ENCODE measurements around the gene NELL2.

NELL2 gene

DNA sequence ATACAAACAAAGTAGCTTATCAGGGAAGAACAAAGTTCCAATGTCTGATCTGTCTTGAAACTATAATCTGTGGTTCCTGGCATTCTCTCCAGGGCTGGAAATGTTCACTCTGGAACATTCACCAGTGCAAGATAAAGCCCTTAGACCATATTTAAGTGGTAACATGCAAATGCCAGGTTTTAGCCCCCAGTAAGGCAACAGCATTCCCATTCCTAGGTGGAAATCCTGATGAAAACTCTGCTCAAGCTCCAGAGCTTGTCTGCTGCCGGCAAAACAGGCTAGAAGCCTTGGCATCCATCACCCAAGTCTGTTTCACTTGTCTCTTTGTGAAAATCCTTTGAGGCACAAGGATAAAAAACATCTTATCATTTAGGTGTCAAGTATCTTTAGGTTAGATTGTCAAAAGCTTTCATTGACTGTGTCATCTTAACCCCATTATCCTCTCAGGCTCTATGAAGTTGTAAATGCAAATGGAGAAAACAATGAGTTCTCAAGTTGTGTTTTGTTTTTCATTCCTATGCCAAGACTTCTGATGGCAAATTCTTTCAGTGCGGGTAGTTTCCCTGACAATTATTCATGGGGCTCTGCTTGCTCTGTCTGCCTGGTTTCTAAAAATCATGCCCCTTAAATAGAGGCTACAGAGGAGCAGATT, 344.7 kb downstream of the NELL2 start:
- DNase-seq (ENCODE audit: low spot score) = no peak

DNA sequence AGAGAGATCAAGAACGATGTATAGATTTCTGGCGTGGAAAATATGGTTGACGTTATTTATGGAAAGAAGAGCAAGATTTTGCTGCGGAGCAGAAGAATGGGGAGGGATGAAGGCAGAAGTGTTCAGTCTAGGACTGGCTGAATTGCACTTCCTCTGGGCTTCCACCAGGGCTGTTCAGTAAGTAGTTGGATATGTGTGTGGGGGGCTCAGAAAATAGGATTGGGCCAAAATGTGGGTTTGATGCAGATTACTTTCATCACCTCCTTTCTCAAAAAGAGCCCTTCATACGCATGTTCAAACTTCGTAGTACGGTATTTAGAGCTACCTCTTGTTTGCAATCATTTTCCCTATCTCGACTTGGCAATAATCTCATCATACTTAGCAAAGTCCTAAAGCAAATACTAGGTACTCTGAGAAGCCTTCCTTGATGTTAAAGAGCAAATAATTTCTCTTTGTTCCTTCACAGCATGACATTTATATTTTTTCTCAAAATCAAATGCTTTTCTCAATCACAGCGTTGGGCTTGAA, 349.4 kb downstream of the NELL2 start:
- no peak for DNase-seq (ENCODE audit: low spot score)

DNA sequence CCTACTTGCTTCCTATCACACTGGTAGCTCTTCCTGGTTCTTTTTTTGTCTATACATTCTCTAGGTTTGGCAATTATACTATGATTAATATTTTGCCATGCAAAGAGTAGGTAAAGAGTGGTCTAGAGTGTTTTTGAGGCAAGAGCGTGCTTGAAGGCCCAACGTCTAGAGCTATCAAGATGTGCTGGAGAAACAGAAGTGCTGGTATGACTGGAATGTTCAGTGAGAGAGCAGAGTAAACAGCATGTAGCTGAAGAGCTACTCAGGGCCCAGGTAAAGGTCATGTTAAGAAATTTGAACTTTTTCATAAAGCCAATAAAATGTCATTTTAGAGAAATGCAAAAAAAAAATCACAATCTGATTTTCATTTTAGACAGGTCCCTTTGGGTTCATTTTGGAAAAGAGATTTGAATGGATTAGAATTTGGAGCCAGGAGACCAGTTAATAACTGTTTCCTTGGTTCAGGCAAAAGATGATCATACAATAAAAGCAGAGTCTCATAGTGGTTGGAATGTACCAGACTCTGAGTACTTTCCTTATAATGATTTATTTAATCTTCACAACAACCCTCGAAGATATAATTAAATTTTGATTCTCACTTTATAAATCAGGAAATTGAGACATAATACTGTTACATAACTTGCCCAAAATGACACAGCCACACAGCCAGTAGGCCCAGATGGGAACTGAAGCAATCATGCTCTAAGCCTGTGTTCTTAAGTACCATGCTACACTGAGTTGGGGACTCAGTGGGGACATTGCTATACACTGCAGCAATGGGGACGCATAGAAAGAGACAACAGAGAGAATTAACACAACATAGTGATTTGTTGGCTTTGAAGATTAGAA, 350.1 kb downstream of the NELL2 start:
- no peak for DNase-seq (ENCODE audit: low spot score)

DNA sequence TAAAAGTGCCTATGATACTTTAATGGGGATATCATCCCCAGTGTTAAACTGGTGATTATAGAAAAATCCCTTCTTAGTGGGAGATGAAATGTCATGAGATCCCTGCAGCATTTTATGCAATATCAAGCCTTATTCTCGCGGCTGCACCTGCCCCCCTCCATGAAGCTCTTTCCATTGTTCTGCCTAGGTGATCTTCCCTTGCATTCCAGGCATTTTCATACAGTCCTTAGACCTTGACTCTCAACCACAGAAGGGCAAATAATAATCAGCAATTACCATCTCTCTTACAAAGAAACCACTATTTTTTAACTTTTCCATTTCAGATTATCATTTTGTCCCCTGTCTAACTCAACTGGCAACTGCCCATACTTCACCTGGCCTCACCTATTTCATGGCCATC, 352.3 kb downstream of the NELL2 start:
- DNase-seq (ENCODE audit: low spot score) = no peak

DNA sequence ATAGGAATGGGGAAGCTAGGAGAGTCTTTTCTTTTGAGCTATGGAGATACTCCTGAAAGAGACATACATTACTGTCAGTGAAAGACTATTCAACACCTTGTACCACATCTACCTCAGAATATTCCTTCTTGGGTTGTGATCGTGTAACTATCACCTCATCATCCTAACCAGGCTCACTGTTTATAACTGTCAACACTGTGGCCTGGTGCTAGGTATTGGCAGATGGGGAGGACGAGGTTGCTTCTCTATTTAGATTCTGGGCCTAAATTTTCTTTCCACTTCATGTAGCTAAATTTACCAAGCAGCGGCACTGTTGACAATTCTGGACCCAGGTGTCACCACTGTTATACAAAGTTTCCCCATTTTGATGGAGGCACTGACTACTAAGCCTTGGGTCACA, 354.4 kb downstream of the NELL2 start:
- no peak for DNase-seq (ENCODE audit: low spot score)

DNA sequence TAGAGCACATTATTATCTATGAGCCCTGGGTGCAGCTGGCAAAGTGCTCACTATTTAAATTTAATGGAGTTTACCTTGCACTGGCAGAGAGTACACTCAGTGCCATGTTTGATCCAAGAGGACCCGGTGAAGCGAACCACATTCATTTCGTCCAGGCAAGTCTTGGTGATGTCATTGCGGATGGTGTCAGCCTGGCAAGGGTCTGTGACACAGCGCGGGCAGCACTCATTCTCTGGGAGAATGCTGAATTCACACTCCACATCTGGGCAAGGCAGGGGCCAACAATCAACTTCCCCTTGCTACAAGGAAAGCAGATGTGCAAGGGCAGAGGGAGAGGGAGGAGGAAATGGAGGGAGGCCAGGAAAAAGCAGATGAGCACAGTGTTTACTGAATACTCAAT, 356.2 kb downstream of the NELL2 start:
- no peak for DNase-seq (ENCODE audit: low spot score)

DNA sequence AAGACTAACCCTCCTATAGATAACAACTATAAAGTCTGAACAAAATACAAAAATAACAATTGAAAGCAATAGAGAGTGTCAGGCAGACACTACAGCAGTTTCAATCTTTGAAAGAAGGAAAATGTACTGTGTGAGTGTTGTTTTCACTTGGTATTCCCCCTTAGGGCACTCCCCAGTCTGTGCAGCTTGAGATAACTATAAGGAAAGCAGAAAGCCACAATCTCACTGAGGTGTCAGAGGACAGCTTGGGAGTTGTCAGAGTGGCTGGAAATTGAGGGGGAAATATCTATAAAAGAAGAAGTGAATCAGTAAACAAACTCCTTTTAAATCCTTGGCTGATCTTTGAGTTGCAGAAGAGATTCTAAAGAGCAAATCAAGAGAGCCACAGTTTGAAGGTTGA, 364.8 kb downstream of the NELL2 start:
- no peak for DNase-seq (ENCODE audit: low spot score)

DNA sequence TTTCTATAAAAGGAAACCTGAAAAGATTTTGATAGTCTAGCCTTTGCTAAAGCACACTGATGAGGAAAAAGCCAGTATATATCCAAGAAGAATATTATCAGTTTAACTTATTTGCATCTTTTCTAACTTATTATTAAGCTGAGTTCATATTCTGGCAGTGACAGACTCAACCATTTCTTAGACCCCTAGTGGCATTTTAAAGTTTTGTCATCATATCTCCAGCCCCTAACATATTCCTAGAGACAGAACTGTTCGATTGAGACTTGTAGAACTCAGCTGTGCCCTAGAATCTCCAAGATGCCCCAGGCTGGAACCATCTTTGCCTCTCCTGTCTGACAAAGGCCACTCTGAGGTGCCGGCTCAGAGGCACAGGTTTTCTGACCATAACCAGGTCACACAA, 365.6 kb downstream of the NELL2 start:
- no peak for DNase-seq (ENCODE audit: low spot score)

DNA sequence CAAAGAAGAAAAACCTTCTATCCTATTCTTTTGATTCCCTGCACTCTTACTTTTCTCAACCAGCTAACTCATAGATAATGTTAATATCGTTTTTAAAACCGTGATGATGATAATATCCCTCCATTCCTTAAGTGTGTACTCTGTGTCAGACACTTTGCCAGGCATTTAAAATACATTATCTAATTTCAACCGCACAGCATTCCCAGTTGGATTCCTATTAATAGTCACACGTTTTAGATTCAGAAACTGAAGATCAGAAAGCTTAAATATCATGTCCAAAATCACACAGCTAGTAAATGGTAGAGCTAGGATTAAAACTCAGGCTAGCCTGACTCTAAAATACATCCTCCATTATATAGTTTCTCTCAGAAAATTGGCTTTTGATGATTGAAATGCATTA, 366.0 kb downstream of the NELL2 start:
- no peak for DNase-seq (ENCODE audit: low spot score)

DNA sequence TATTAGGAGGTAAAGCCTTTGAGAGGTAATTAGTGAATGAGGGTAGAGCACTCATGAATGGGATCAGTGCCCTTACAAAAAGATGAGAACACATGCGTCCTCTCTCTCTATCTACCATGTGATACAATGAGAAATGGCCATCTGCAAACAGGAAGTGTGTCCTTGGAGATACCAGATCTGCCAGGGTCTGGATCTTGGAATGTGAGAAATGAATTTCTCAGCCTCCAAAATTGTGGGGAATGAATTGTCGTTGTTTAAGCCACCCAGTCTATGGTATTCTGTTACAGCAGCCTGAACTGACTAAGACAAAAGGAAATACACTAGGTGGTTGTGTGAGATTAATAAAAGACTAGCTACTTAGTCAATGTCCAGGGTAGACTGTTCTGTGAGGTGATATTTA, 366.6 kb downstream of the NELL2 start:
- no peak for DNase-seq (ENCODE audit: low spot score)

DNA sequence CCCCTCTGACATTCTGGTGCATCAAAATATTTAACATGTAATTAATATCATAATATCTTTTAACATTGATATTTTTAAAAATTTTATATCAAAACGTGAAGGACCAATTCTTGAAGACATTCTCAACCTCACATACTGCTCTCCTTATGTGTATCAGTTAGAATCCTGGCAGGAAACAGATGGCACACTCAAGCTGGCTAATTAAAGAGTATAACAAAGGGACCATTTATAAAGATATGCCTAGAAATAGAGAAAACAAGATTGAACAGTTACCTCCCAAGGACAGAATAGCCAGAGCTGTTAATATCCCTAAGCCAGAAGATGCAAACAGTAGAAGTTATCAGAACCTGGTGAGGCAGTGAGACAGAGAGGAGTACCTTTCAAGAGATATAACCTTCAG, 368.7 kb downstream of the NELL2 start:
- DNase-seq (ENCODE audit: low spot score) = no peak

DNA sequence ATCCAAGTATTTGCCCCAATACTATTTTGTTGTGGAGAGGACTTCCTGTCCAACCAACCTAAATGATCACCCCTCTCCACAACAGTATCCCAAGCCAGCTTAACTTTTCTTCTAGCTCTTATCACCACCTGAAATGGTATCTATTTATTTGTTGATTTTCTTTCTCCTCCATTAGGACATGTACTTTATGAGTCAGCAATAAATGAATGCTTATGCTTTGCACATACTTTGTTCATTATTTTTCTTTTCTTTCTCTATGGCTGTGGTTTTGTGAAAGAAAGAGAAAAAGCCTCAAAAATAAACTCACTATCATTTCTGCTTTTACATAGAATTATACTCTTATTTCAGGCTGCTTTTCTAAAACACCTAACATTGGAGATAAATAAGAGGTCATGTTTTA, 371.3 kb downstream of the NELL2 start:
- no peak for DNase-seq (ENCODE audit: low spot score)

DNA sequence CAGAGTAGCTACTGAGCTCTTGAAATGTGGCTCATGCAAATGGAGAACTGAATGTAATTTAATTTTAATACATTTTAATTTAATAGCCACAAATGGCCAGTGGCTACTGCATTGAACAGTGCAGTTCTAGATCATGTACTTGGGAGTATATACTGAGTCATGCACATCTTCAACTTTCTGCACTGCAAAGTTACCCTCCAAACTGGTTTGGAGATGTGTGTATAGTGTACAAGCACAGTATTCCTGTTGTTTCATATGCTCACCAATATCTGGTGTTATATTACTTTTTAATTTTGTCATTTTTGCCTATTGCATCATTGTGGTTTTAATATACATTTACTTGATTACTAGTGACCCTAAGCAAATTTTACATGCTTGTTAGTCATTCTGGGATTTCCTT, 372.8 kb downstream of the NELL2 start:
- DNase-seq (ENCODE audit: low spot score) = no peak

DNA sequence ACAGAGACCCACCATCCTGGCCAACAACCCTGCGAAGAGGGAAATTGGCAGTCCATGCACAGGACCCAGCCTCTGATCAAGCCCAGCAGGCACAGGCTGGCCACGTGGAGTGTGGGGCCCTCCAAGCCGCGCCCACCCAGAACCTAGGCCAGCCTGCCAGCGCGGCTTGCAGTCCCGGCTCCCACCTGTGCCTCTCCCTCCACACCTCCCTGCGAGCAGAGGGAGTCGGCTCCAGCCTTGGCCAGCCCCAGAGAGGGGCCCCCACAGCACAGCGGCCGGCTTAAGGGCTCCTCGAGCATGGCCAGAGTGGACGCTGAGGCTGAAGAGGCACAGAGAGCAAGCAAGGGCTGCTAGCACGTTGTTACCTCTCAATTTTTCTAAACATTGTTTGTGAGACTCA, 373.4 kb downstream of the NELL2 start:
- DNase-seq (ENCODE audit: low spot score) = no peak

DNA sequence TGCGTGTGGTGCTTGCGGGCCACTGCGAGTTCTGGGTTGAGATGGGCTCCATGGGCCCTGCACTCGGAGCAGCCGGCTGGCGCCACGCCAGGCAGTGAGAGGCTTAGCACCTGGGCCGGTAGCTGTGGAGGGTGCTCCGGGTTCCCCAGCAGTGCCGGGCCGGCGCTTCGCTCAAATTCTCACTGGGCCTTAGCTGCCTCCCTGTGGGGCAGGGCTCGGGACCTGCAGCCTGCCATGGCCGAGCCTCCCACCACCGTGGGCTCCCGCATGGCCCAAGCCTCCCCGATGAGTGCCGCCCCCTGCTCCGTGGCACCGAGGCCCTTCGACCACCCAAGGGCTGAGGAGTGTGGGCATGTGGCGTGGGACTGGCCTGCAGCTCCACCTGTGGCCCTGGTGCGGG, 375.7 kb downstream of the NELL2 start:
- DNase-seq (ENCODE audit: low spot score) = no peak

DNA sequence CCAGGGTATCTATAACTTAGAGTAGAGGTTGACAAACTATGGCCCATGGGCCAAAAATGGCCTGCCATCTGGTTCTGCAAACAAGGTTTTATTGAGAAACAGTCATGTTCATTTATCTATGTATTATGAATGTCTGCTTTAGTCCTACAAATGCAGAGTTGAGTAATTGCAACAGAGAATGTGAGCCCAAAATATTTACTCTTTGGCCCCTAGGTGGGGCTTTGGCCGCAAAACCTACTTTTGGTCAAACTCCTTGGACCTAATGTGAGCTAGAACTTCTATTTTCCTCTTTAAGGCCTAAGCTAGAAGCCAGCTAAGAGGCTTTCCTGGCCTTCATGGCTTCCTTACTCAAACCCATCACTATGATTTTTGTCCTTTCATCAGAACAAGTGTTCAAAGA, 379.1 kb downstream of the NELL2 start:
- no peak for DNase-seq (ENCODE audit: low spot score)

DNA sequence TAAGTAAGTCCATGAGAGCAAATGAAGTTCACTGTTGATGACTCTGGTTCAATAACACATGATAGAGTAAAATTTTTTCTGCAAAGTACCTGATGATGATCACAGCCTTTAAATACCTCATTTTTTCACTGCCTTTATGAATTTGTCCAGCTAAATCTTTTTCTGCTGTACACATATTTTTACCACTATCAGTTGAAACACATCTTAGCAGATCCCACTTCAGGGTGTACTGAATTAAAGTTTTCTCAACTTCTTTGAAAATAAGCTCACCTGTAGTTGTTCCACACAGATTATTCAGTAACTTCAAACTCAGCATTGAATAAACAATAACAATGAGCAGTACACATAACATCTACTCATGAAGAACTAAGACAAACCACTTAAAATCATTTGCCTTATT, 385.9 kb downstream of the NELL2 start:
- no peak for DNase-seq (ENCODE audit: low spot score)

DNA sequence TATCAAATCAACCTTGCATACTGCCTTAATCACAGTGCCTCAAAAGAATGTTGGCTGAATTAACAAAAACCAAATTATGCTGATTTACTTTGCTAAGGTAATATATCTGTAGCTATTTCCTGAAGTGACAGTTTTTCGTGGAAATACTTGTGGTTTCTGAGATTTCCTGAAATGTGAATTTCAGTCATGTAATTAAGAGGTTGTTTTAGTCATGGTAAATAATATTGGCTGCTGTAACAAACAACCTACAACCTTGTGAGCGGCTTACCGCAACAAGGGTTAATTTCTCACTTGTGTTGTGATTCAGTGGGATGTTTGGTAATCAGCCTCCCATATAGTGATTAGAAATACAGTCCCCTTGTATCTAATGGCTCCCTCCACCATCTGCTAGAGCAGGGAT, 387.9 kb downstream of the NELL2 start:
- no peak for DNase-seq (ENCODE audit: low spot score)

DNA sequence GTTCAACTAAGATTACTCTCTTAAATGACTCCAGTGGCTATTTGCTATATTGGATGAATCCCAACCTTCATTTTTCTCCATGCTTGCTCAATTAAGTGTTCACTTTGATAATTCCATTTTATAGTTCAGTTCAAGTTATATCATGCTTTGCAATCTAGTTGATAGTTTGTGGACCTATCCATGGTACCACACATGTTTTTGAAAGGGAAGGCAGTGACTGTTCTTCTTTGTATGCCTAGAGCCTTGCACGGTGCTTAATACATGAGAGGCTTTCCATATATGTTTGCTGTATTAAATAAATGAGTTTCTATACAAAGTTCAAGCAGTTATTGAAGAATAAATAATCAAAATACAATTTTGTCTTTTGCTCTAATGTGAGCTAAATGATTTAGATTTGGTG, 391.3 kb downstream of the NELL2 start:
- DNase-seq (ENCODE audit: low spot score) = no peak

DNA sequence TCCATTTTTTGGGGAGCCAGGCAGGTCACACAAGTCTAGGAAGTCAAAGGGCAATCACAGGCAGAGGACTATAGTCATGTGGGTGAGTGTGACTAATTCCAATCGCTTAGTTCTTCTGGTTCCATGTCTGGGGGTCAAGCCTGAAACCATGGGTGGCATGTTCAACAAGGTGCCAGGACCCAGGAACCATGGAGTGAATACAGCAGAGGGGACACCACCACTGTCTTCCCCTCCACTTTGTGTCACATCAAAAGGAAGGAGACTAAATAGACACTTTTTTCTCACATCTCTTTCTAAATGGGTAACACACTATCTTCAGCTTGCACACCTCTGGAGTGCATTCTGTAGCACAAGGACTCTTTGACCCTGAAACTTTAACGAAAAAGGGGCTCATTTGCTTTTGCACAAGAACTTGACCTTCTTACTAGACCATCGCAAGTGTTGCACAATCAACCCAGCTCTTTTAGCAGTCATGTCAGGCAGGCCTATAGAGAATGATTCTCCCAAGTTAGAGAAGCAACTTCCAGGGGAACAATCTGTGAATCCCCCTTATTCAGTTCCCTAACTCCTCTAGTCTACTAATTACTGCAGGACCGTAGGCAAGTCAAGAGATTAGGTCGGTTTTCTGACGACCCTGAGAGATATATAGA, 398.7 kb downstream of the NELL2 start:
- no peak for DNase-seq (ENCODE audit: low spot score)

DNA sequence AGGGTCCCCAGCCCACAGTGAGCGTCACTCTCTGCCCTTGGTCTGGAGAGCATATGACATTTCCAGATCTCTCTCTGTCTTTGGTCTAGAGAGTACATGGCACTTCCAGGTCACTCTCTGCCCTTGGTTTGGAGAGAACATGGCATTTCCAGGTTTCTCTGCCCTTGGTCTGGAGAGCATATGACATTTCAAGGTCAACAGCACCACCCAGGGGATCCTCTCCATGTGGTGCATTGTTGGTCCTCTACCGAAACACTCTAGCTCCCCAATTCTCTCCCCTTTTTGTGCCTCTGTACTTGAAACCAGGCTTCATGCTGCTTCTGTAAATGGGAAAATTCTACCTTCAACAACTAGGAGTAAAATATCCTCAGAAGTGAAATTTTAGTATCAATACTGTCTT, 399.4 kb downstream of the NELL2 start:
- no peak for DNase-seq (ENCODE audit: low spot score)

DNA sequence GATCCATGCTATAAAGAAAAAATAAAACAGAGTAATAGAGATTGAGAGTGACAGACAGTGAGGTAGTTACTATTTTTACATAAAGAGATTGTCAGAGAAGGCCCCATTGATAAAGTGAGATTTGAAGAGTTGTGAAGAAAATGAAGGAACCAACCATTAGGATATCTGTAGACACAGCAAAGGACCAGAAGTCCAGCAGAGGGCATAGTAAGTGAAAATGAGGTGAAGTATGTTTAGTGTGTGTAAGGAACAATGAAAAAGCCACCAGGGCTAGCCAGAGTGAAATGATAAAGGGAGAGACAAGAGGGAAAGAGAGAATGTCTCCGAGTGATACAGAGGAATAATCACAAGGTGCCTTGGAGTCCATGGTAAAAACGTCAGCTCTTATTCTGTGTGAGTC, 411.0 kb downstream of the NELL2 start:
- no peak for DNase-seq (ENCODE audit: low spot score)

DNA sequence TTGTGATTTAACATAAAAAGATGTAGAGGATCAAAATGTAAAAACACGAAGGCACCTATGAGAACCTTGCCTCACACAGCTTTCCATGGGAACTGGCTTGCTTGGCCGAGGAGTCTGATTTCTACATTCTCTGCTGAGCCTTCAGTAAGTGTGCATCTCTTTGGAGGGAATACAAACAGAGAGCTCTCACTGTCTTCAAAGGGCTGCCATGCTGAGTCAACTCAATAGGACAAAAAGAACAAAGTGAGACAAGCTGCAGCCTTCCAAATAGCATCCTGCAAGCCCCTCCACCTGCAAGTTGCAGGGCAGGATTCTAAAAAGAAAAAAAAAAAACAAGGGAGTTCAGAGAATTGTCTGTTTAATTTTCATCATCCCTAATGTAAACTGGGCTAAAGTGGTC, 411.9 kb downstream of the NELL2 start:
- DNase-seq (ENCODE audit: low spot score) = no peak

Measured in kidney capillary endothelial cell (primary cell).